ENCODE results near the gene SYNPO.

The SYNPO gene

DNA sequence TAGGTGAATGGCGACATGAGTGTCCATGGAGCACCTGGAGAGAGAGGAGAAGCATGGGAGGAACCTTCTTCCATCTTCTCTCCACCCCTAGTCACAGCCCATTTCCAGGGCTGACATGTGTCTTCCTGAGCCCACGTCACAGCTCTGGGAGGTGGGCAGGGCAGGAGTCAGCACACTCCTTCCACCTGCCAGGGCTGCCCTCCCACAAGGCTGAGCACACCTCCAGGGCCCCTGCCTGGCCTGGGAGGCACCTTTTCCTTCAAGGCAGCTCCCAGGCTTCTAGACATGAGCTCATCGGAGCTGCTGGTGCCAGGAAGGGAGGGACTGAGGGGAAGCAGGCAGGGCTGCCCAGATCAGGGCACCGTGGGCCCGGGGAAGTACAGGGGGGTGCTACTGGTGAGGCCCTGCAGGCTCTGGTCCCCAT, 13.6 kb upstream of the SYNPO start:
- POLR2A ChIA-PET = no interaction called here
- DNase-seq (ENCODE audit: extremely low spot score) = no peak

DNA sequence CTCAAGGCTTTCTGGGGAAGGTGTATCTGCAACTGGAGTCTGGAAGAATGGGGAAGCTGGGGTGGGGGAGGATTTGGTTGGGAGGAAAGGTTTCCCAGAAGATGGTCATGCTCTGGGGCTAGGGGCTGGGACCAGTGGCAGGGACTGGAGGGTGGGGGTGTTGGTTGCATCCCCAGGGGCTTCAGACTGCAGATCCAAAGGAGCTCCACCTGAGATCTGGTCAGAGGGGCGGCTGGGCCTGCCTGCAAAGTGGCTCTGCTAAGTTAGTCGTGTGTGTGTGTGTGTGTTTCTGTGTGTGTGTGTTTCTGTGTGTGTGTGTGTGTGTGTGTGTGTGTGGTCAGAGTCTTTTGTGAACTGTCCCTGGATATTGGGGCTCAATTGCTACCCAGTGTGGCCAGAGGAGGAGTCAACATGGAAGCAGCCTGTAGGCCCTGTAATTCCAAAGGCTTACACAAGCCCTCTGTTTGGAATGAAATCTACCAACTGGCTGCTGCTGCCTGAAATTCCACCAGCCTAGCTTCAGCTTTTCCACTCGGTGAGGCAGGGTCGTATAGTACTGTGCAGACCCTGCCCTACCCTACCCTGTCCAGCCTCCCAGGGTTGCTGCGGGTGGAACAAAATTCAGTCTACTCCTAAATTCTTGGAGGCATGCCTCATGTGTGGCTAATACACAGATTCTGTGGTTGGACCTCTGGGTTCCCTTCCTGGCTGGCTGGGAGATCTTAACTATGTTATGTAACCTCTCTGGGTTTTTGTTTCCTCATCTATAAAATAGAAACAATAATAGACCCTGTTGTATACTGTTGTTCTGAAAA, 12.5 kb upstream of the SYNPO start:
- POLR2A ChIA-PET = interaction anchor here (0.6 to 0.7 kb wide), 3 partner anchors 207 to 624 kb away, joined by 3 read pairs; no protein-coding TSS in a partner anchor
- TF ChIP-seq, protein P1, sequence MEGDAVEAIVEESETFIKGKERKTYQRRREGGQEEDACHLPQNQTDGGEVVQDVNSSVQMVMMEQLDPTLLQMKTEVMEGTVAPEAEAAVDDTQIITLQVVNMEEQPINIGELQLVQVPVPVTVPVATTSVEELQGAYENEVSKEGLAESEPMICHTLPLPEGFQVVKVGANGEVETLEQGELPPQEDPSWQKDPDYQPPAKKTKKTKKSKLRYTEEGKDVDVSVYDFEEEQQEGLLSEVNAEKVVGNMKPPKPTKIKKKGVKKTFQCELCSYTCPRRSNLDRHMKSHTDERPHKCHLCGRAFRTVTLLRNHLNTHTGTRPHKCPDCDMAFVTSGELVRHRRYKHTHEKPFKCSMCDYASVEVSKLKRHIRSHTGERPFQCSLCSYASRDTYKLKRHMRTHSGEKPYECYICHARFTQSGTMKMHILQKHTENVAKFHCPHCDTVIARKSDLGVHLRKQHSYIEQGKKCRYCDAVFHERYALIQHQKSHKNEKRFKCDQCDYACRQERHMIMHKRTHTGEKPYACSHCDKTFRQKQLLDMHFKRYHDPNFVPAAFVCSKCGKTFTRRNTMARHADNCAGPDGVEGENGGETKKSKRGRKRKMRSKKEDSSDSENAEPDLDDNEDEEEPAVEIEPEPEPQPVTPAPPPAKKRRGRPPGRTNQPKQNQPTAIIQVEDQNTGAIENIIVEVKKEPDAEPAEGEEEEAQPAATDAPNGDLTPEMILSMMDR (IDR thresholded peaks at IDR 0.05; ENCODE audit: control extremely low read depth, extremely low read depth, low read depth, missing control alignments) = no peak
- no peak for DNase-seq (ENCODE audit: extremely low spot score)
- CTCF ChIA-PET = interaction anchor here (1.0 to 1.4 kb wide), 3 partner anchors 11 to 224 kb away, joined by 3 to 4 read pairs (median 3); no protein-coding TSS in a partner anchor

More for the DNA sequence above, 13.6 kb upstream of the SYNPO start:
- CTCF ChIA-PET = interaction anchor here (0.8 to 1.7 kb wide), 12 partner anchors 11 to 225 kb away, joined by 3 to 7 read pairs (median 3); no protein-coding TSS in a partner anchor
- TF ChIP-seq, protein P1 (IDR thresholded peaks at IDR 0.05; ENCODE audit: control extremely low read depth, extremely low read depth, low read depth, missing control alignments) = no peak

DNA sequence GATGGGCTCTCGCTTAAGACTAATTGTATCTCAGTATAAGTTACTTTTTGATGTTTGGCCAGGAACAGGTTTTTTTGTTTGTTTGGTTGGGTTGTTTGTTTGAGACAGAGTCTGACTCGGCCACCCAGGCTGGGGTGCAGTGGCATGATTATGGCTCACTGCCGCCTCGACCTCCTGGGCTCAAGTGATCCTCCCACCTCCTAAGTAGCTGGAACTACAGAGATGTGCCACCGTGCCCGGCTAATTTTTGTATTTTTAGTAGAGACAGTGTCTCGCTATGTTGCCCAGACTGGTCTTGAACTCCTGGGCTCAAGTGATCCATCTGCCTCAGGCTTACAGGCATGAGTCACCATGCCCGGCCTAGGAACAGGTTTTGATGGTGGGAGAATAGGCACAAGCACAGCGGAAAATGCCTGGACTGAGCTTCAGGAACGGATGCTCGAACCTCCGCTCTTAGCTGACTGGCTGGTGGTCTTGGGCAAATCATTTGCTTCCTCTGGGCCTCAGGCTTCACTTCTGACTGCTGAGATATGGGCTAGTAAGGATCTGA, 11.4 kb upstream of the SYNPO start:
- CTCF ChIA-PET = interaction anchor here (1.1 to 1.8 kb wide), 5 partner anchors 10 to 69 kb away, joined by 3 to 6 read pairs (median 3); no protein-coding TSS in a partner anchor
- no peak for DNase-seq (ENCODE audit: extremely low spot score)
- TF ChIP-seq, protein P1 (IDR thresholded peaks at IDR 0.05; ENCODE audit: control extremely low read depth, extremely low read depth, low read depth, missing control alignments) = no peak
- POLR2A ChIA-PET = no interaction called here

DNA sequence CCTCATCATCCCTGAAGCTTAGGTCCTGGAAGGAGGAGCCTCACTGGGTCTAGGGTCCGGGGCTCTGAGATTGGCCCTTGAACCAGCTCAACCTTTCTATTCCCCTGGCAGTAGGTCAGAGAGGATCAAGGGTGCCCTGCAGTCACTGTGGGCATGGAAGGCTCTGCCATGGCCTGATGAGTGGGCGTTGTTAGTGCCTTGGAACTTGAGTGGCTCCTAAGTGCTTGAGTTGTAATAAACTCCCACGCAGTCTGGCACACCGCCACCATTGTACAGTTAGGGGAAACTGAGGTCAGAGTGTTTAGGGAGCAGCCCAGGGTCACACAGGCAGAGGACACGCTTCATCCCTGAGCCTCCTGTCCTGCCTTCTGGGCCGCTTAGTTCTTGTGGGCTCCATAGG, 10.4 kb upstream of the SYNPO start:
- ChIA-PET POLR2A (no interaction called here), CTCF (interaction anchor here (1.1 to 1.8 kb wide), 3 partner anchors 29 to 70 kb away, joined by 3 to 6 read pairs (median 3); no protein-coding TSS in a partner anchor)
- TF ChIP-seq, protein P1 (IDR thresholded peaks at IDR 0.05; ENCODE audit: control extremely low read depth, extremely low read depth, low read depth, missing control alignments) = no peak
- no peak for DNase-seq (ENCODE audit: extremely low spot score)

DNA sequence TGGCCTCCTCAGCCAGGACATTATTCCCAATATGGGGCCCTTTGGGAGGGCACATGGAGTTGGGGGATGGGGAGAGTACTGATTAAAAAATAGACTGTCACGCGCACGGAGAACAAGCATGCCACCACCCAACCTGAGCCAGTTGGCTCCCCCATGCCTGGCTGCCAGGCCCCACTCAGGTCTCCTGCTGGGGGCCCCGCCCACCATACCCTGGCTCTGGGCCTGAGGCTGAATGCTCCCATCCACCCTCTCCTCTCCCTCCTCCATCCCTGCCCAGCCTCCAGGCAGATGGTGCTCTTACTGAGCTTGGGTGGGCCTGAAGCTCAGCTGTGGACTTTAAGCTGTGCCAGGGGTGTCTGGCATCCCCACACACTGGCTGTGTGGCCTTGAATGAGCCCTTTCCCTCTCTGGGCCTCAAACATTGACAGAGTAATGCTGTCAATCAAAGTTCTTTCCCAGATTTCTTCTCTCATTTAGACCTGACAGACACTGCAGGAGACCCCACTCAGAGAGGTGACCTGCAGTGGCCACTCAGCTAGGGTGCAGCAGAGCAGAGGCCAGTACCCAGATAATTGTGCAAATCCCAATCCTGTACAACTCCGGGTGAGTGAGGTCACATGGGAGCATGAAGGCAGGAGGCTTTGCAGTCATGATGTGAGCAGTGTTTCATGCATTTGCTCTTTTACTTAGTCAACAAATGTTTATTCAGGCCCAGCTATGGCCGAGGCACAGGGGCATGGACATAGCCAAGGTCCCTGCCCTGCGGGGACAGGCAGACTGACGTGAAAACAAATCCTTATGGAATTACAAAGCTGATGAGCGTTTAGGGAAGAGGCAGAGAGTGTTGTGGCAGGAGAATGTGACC, 9.8 kb upstream of the SYNPO start:
- DNase-seq (ENCODE audit: extremely low spot score) = no peak
- ChIA-PET CTCF (interaction anchor here (1.1 to 1.8 kb wide), 2 partner anchors 27 to 71 kb away, joined by 3 to 6 read pairs; no protein-coding TSS in a partner anchor), POLR2A (no interaction called here)
- TF ChIP-seq, protein P1 (IDR thresholded peaks at IDR 0.05; ENCODE audit: control extremely low read depth, extremely low read depth, low read depth, missing control alignments) = no peak

DNA sequence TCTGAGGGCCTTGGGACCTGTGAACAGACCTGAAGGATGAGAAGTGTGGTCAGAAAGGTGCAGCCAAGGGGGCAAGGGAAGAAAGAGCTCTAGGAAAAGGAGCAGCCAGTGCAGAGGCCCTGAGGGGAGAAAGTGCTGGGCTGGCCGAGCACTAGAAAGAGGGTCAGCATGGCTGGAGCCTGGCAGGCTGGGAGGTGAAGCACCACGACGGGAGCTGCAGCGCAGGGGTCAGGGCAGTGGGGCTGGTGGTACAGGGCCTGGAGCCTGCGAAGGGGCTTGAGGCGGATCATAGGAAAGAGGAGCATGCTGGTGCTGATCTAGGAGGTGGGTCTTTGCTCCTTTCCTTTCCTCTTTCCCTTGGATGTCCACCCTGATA, 9.1 kb upstream of the SYNPO start:
- no peak for DNase-seq (ENCODE audit: extremely low spot score)
- ChIA-PET POLR2A (no interaction called here), CTCF (interaction anchor here (1.1 kb wide), 1 partner anchor 26 kb away, joined by 3 read pairs; no protein-coding TSS in a partner anchor)
- TF ChIP-seq, protein P1 (IDR thresholded peaks at IDR 0.05; ENCODE audit: control extremely low read depth, extremely low read depth, low read depth, missing control alignments) = no peak

Measured in GM10248 (cell line).